Naive thymus-derived CD4-positive, alpha-beta T cell (primary cell): ENCODE results near the gene FERMT1. TPM values are rescaled to one million over a fixed set of nuclear protein-coding genes. Genes with fewer than 3 reads are reported as not detected.
A peak's percentile ranks its signal among the peaks of the same experiment; 100 is the strongest.
"Not testable (repeated sequence)": the region's sequence is repeated elsewhere in the genome, so short reads cannot be mapped to it uniquely, and the experiment has no call there.

Experiments used
- ATAC-seq: fragments of 150-1000 bp; cut with Tn5 transposase; 2 replicates; pipeline ENCODE4 v1.10.0; 2021; ENCODE audit warnings: mild to moderate bottlenecking, moderate library complexity
- CTCF ChIA-PET: fragments of 350-600 bp; sonication (Branson Sonifier 250); formaldehyde crosslinking; loops from one replicate; lab custom pipeline; 2021; ENCODE audit warnings: antibody characterized with exemption; lab: Charles Lee
- POLR2A ChIA-PET: fragments of 350-600 bp; sonication (Branson Sonifier 250); formaldehyde crosslinking; loops from one replicate; lab custom pipeline; 2021; ENCODE audit warnings: antibody characterized with exemption, inconsistent platforms; lab: Charles Lee
- DNase-seq, 9 donors: peaks; one replicate each; pipeline versions ENCODE4 v3.0.0 to v3.0.0-alpha.2; 2020 to 2022; ENCODE audit warnings: mixed read lengths in 1 of 9
- H3K27ac ChIP-seq: one replicate; pipeline ENCODE4 v1.7.0; 2013; ENCODE audit warnings: mild to moderate bottlenecking, low read depth, low read length, moderate library complexity
- H3K27me3 ChIP-seq, 2 donors: one replicate each; pipeline ENCODE4 v1.7.0; 2013; ENCODE audit warnings: low read length in 2 of 2, mild to moderate bottlenecking in 2 of 2, moderate library complexity in 2 of 2; ENCODE audit not compliant: control insufficient read depth in 2 of 2, insufficient read depth in 2 of 2
- H3K36me3 ChIP-seq, 3 experiments: 1 replicate in 2 of 3; 2 replicates in 1 of 3; pipeline ENCODE4 v1.7.0; 2013; ENCODE audit warnings: low read length in 3 of 3, mild to moderate bottlenecking in 3 of 3, moderate library complexity in 1 of 3; ENCODE audit not compliant: insufficient read depth in 3 of 3, control insufficient read depth in 2 of 3
- H3K4me1 ChIP-seq, 2 donors: one replicate each; pipeline ENCODE4 v1.7.0; 2013; ENCODE audit warnings: low read length in 2 of 2, mild to moderate bottlenecking in 2 of 2, moderate library complexity in 1 of 2; ENCODE audit not compliant: control insufficient read depth in 2 of 2, insufficient read depth in 2 of 2
- H3K4me3 ChIP-seq: 2 replicates; pipeline ENCODE4 v1.7.0; 2013; ENCODE audit warnings: mild to moderate bottlenecking, low read length
- H3K9me3 ChIP-seq, 3 experiments: 1 replicate in 2 of 3; 2 replicates in 1 of 3; pipeline ENCODE4 v1.7.0; 2013; ENCODE audit warnings: low read length in 3 of 3; ENCODE audit not compliant: control insufficient read depth in 2 of 3
- H3K27ac Mint-ChIP-seq, 9 donors: one replicate each; pipeline ENCODE4 v1.8.0; 2020 to 2022; ENCODE audit warnings: mixed read lengths in 9 of 9, mild to moderate bottlenecking in 8 of 9, moderate library complexity in 5 of 9, inconsistent platforms in 2 of 9
- H3K27me3 Mint-ChIP-seq, 5 donors: one replicate each; pipeline ENCODE4 v1.8.0; 2021 to 2022; ENCODE audit warnings: mixed read lengths in 5 of 5, mild to moderate bottlenecking in 1 of 5
- H3K36me3 Mint-ChIP-seq, 5 donors: one replicate each; pipeline ENCODE4 v1.8.0; 2020 to 2022; ENCODE audit warnings: mixed read lengths in 5 of 5, mild to moderate bottlenecking in 3 of 5, inconsistent platforms in 1 of 5
- H3K4me1 Mint-ChIP-seq, 7 donors: one replicate each; pipeline ENCODE4 v1.8.0; 2020 to 2022; ENCODE audit warnings: mixed read lengths in 7 of 7, mild to moderate bottlenecking in 3 of 7, inconsistent platforms in 1 of 7
- H3K4me3 Mint-ChIP-seq, 10 donors: one replicate each; pipeline ENCODE4 v1.8.0; 2020 to 2022; ENCODE audit warnings: mild to moderate bottlenecking in 10 of 10, mixed read lengths in 10 of 10, moderate library complexity in 6 of 10, inconsistent platforms in 2 of 10
- H3K9me3 Mint-ChIP-seq, 11 donors: one replicate each; pipeline ENCODE4 v1.8.0; 2020 to 2022; ENCODE audit warnings: mixed read lengths in 11 of 11, mild to moderate bottlenecking in 4 of 11, inconsistent platforms in 1 of 11, moderate library complexity in 1 of 11
- intact Hi-C, 2 donors: fragments of 100-400 bp; cut with micrococcal nuclease; formaldehyde crosslinking; loops; one replicate each; pipeline ENCODE4 v1.15.1; 2023
- polyA plus RNA-seq, 2 donors: library from polyadenylated mRNA; unstranded; fragments of 300-500 nt; fragmentation: Illumina TruSeq; gene quantifications; one replicate each; pipeline ENCODE4 v1.2.3, GENCODE V29; 2021
- total RNA-seq, 6 experiments: library from RNA in 5 of 6; stranded (reverse) in 5 of 6; gene quantifications; 1 replicate in 5 of 6; 2 replicates in 1 of 6; pipeline ENCODE4 v1.2.3 and lab custom pipeline; 2021 to 2026

The FERMT1 gene
- total and polyA plus RNA-seq, 7 experiments from 2014 or later, result 0.17 TPM; not detected in 6

DNA sequence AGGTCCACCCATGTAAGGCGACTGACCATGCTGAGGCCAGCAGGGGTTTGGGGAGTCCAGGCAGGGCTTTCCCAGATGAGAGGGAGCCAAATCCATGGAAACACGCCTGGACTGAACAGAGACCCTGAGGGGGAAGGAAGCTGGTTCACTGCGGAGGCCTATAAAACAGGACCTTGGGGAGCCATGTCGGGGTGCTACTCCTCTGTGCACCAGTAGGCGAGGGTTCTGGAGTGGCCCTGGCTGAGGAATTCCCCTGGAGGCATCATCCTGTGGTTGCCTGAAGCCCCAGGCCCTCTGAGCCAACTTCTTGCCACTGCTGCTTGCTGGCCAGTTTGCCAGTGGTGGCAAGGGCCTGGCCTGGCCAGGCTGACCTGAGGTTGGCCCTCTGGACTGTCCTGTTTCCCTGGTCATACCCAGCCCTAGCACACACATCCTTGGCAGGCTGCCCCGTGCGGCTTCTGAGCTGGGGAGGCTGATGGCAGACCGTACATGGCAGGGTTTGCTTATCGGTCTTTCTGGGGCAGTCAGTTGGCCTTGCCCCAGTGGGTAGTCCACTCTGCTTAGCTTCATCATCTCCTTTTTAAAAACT lies 66.8 kb downstream of the FERMT1 start:
- ATAC-seq, result no peak
- H3K27me3 ChIP-seq, result no peaks in the 10 kb centered on the region
- no peak overlapping the region for H3K27ac Mint-ChIP-seq

DNA sequence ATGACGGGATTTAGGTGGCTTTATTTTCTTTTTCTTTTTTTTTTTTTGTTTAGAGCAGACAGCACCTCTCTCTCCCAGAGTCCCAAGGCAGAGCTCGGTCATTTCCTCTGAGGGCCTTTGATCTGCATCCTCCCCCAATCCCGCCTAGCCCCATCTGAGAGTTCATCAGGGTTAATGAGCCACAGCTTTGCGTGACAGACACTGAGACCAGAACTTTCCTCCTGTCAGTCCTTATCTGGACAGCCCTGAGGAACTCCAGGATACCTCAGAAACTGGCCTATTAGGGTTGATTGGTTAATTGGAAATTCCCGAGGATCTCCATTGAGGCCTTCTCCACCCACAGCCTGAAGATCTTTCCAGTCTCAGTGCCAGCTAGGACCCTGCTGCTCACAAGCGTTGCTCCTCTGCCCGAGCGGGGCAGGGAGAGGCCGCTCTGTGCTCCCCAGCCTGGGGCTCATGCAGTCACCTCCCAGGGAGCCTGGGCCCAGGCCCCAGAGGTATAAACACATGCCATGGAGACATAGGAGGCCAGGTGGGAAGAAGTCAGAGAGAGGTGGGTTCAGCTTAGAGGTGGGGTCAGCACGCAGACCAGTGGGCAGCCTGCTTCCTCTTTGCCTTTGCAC lies 67.6 kb downstream of the FERMT1 start:
- Histone ChIP-seq H3K36me3 (no peaks in the 10 kb centered on the region), H3K27ac (no peak overlapping the region), H3K4me3 (no peak overlapping the region), H3K4me1 (no peaks in the 10 kb centered on the region), H3K9me3 (no peaks in the 10 kb centered on the region), H3K27me3 (no peaks in the 10 kb centered on the region)
- CTCF ChIA-PET, result interaction anchor here (0.6 kb wide), 1 partner anchor 18 kb away, joined by 3 read pairs; no protein-coding TSS in a partner anchor
- intact Hi-C loops, result no loop called here
- POLR2A ChIA-PET, result no interaction called here
- Mint-ChIP-seq H3K27ac (no peak overlapping the region), H3K9me3 (no peaks in the 10 kb centered on the region), H3K36me3 (peaks cover 0 to 5% (median 0%) of the 10 kb centered on the region in 5 donors), H3K27me3 (peaks cover 23 to 54% (median 41%) of the 10 kb centered on the region in 5 donors), H3K4me1 (peaks cover 0 to 13% (median 7%) of the 10 kb centered on the region in 7 donors), H3K4me3 (no peak overlapping the region)
- ATAC-seq (no peak), DNase-seq (no peak)

More for the DNA sequence above, 66.8 kb downstream of the FERMT1 start:
- H3K9me3 ChIP-seq, result no peaks in the 10 kb centered on the region
- intact Hi-C loops, result no loop called here
- no peaks in the 10 kb centered on the region for H3K4me1 ChIP-seq
- H3K27ac ChIP-seq, result no peak overlapping the region
- Mint-ChIP-seq H3K9me3 (peaks cover 0 to 1% (median 0%) of the 10 kb centered on the region in 11 donors), H3K36me3 (peaks cover 0 to 5% (median 0%) of the 10 kb centered on the region in 5 donors), H3K4me1 (peaks cover 0 to 7% (median 6%) of the 10 kb centered on the region in 7 donors), H3K27me3 (peaks cover 17 to 46% (median 33%) of the 10 kb centered on the region in 5 donors), H3K4me3 (no peak overlapping the region)
- DNase-seq, result no peak
- no peak overlapping the region for H3K4me3 ChIP-seq
- ChIA-PET POLR2A (no interaction called here), CTCF (no interaction called here)
- no peaks in the 10 kb centered on the region for H3K36me3 ChIP-seq

DNA sequence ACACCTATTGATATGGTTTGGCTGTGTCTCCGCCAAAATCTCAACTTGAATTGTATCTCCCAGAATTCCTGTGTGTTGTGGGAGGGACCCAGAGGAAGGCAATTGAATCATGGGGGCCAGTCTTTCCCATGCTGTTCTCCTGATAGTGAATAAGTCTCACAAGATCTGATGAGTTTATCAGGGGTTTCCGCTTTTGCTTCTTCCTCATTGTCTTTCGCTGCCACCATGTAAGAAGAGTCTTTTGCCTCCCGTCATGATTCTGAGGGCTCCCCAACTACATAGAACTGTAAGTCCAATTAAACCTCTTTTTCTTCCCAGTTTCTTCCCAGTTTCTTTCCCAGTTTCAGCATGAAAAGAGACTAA lies 68.2 kb downstream of the FERMT1 start:
- CTCF ChIA-PET, result interaction anchor here (0.6 kb wide), 1 partner anchor 18 kb away, joined by 3 read pairs; no protein-coding TSS in a partner anchor
- H3K4me3 Mint-ChIP-seq, ATAC-seq, intact Hi-C loops, H3K9me3 Mint-ChIP-seq, H3K36me3 Mint-ChIP-seq, DNase-seq, POLR2A ChIA-PET, H3K4me1 ChIP-seq, H3K36me3 ChIP-seq, H3K9me3 ChIP-seq, H3K4me3 ChIP-seq, H3K27ac ChIP-seq, H3K27ac Mint-ChIP-seq, H3K27me3 ChIP-seq: not testable (repeated sequence)
- Mint-ChIP-seq H3K4me1 (peaks cover 0 to 13% (median 7%) of the 10 kb centered on the region in 7 donors), H3K27me3 (peaks cover 20 to 56% (median 41%) of the 10 kb centered on the region in 5 donors)

DNA sequence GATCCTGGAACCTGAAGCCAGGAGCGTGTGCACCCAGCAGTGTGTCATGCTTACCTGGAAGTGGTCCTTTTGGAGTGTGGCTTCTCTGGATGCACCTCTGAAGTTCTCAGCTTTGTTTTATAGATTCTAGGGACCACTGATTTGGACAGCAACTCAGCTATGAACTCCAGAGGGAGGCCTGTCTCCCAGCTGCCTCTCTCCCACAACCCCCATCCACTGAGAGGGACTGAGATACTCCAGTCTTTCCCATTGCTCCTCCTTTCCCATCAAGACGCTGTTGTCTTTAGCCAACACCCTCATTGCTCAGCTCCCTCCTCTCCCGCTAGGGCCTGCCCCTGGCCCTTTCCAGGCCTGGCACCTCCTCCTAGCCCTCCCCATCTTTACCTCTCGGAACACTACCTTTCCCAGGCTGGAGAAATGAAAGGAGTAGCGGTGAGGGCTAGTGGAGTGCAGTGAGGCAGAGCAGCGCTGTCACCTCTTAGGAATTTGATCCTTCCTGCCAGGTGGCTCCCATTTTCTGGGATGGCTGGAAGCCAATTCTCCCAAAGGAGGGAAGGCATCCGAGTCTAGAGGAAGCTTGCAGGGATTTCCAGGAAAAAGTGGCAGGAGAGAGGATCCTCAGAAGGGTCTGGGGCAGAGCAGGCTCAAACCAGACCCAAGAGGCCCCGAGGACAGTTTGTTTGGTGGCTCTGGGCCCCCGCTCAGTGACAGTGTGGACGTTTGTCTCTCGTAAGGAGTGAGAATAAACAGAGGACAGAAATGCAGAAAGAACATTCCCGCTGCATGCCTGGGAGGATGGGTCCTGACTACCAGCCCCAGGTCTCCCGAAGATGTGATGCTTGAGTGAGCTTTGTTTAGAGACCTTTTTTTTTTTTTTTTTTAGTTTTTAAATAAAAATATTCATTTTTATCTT lies 68.8 kb downstream of the FERMT1 start, which contains the start of gene LRRN4:
Gene LRRN4, minus strand, starts transcription at position 285 of the 913 bp plus-strand sequence. CDS start 1,261 bp downstream, outside the sequence.
- no peaks in the 10 kb centered on the region for H3K27me3 ChIP-seq
- no peaks in the 10 kb centered on the region for H3K36me3 ChIP-seq
- H3K4me1 ChIP-seq, result no peaks in the 10 kb centered on the region
- ATAC-seq (no peak), DNase-seq (no peak)
- no peak within 1 kb of the TSS for H3K27ac Mint-ChIP-seq
- ChIA-PET POLR2A (no interaction called here), CTCF (no interaction called here)
- H3K4me3 Mint-ChIP-seq, result peak within 1 kb of the TSS; percentile 28 to 82 (median 62)
- intact Hi-C loops, result no loop called here
- H3K36me3 Mint-ChIP-seq, result peaks cover 0 to 5% (median 0%) of the 10 kb centered on the region in 5 donors
- peaks cover 0 to 13% (median 7%) of the 10 kb centered on the region in 7 donors for H3K4me1 Mint-ChIP-seq
- H3K9me3 Mint-ChIP-seq, result no peaks in the 10 kb centered on the region
- H3K27ac ChIP-seq, result no peak within 1 kb of the TSS
- H3K4me3 ChIP-seq, result no peak within 1 kb of the TSS
- no peaks in the 10 kb centered on the region for H3K9me3 ChIP-seq
- peaks cover 18 to 51% (median 38%) of the 10 kb centered on the region in 5 donors for H3K27me3 Mint-ChIP-seq

DNA sequence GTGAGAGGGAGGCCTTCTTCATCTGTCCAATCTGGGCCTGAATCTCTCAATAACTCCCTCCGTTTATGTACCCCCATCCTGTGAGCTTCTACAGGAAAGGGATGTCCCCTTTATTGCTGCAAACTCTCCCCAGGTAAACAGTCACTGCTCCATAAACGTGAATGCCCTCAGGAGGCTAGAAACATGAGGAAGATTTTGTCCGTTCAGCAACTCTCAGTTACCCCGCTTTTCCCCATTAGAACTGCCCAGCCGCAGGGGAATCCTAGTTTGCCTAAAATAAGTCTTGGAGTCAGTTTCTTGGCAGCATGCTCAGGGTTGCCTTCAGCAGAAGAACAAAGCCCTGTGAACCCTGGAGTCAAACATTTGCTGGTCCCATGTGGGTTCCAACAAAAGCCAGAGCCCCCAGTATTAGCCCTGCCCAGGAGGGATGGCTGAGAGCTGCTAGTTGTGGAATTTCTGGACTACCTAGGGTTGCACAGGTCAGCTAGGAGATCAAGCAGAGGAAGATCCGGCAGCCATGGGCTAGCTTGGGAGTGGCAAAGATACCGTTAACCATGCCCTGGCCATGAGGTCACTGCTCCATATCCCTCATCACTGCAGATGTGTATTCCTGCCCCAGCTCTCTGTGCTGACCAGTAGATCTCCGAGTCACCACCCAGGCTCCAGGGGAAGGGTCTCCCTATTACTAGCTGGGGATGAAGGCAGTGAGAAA lies 69.6 kb downstream of the FERMT1 start:
- CTCF ChIA-PET, result no interaction called here
- Mint-ChIP-seq H3K4me3 (peak overlapping the region; percentile 28 to 82 (median 62)), H3K4me1 (peaks cover 0 to 13% (median 7%) of the 10 kb centered on the region in 7 donors)

DNA sequence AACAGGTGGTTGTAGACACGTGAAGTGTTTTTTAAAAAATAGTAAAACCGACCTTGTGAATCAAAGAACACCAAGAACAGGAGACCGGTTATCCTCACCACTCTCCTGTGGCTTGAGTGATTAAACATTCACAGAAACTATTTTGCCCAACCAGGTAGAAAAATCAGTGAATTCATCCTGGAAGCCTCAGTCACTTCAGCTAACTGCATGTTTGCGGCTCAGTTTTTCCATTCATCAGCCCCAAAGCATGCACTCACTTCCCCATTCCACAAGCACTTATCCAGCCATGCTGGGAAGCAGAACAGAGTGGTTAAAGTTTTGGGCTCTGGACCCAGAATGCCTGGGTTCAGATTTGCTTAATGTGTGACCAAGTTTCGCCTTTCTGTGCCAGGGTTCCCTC lies 71.3 kb downstream of the FERMT1 start:
- peaks cover 0 to 5% (median 0%) of the 10 kb centered on the region in 5 donors for H3K36me3 Mint-ChIP-seq
- peak overlapping the region in 3 of 10 donors; percentile 26 to 75 (median 46) for H3K4me3 Mint-ChIP-seq
- Histone ChIP-seq H3K36me3 (no peaks in the 10 kb centered on the region), H3K4me3 (no peak overlapping the region), H3K27ac (no peak overlapping the region), H3K9me3 (no peaks in the 10 kb centered on the region), H3K4me1 (no peaks in the 10 kb centered on the region), H3K27me3 (no peaks in the 10 kb centered on the region)
- no peak for ATAC-seq
- H3K27me3 Mint-ChIP-seq, result peaks cover 18 to 38% (median 27%) of the 10 kb centered on the region in 5 donors
- no peak for DNase-seq
- intact Hi-C loops, result no loop called here
- no peaks in the 10 kb centered on the region for H3K9me3 Mint-ChIP-seq
- no peak overlapping the region for H3K27ac Mint-ChIP-seq
- ChIA-PET CTCF (no interaction called here), POLR2A (no interaction called here)
- peaks cover 0 to 13% (median 7%) of the 10 kb centered on the region in 7 donors for H3K4me1 Mint-ChIP-seq

More for the DNA sequence above, 69.6 kb downstream of the FERMT1 start:
- intact Hi-C loops, result no loop called here
- Histone ChIP-seq H3K4me3 (no peak overlapping the region), H3K4me1 (no peaks in the 10 kb centered on the region), H3K9me3 (no peaks in the 10 kb centered on the region), H3K27me3 (no peaks in the 10 kb centered on the region), H3K36me3 (no peaks in the 10 kb centered on the region), H3K27ac (no peak overlapping the region)
- DNase-seq, result no peak
- Mint-ChIP-seq H3K9me3 (no peaks in the 10 kb centered on the region), H3K27ac (no peak overlapping the region), H3K27me3 (peaks cover 18 to 48% (median 31%) of the 10 kb centered on the region in 5 donors), H3K36me3 (peaks cover 0 to 5% (median 0%) of the 10 kb centered on the region in 5 donors)
- POLR2A ChIA-PET, result no interaction called here
- no peak for ATAC-seq
